GM23338 (cell line): Measurements from ENCODE around the gene PLAAT2. TPM values are rescaled to one million over a fixed set of nuclear protein-coding genes. Genes with fewer than 3 reads are reported as not detected.

Experiments
- ATAC-seq: fragments of 200-7000 bp; cut with Tn5 transposase; 3 replicates; pipeline ENCODE4 v1.9.1; 2020
- DNase-seq: peaks from one replicate; pipeline ENCODE4 v3.0.0-alpha.2; 2015; ENCODE audit warnings: low spot score
- H2AFZ ChIP-seq: fragments of 200-600 bp; sonication (generic); 2 replicates; pipeline ENCODE4 v1.8.0; 2016; ENCODE audit warnings: antibody characterized with exemption, mild to moderate bottlenecking, moderate library complexity
- H3F3A ChIP-seq: fragments of 200-600 bp; sonication (generic); replicated peaks from 2 replicates; pipeline ENCODE4 v1.8.0; 2017; ENCODE audit warnings: antibody characterized with exemption, mixed run types, low read depth
- H3K27ac ChIP-seq: fragments of 200-600 bp; sonication (generic); 2 replicates; pipeline ENCODE4 v1.6.1; 2016; ENCODE audit warnings: low read depth
- H3K27me3 ChIP-seq: fragments of 200-600 bp; sonication (generic); 2 replicates; pipeline ENCODE4 v1.8.0; 2016; ENCODE audit warnings: mild to moderate bottlenecking, mixed run types, moderate library complexity; ENCODE audit not compliant: insufficient read depth
- H3K36me3 ChIP-seq: fragments of 200-600 bp; sonication (generic); 2 replicates; pipeline ENCODE4 v1.8.0; 2016; ENCODE audit warnings: mild to moderate bottlenecking; ENCODE audit not compliant: insufficient read depth
- H3K4me1 ChIP-seq: fragments of 200-600 bp; sonication (generic); 2 replicates; pipeline ENCODE4 v1.8.0; 2016; ENCODE audit warnings: mild to moderate bottlenecking, moderate library complexity; ENCODE audit not compliant: insufficient read depth
- H3K4me2 ChIP-seq: fragments of 200-600 bp; sonication (generic); 2 replicates; pipeline ENCODE4 v1.7.1; 2017; ENCODE audit warnings: mixed run types
- H3K4me3 ChIP-seq: fragments of 200-600 bp; sonication (generic); 2 replicates; pipeline ENCODE4 v1.6.1; 2016; ENCODE audit warnings: mixed run types
- H3K79me2 ChIP-seq: fragments of 200-600 bp; sonication (generic); replicated peaks from 2 replicates; pipeline ENCODE4 v1.8.0; 2017; ENCODE audit warnings: mild to moderate bottlenecking; ENCODE audit not compliant: insufficient read depth
- H3K9me2 ChIP-seq: fragments of 200-600 bp; sonication (generic); 2 replicates; pipeline ENCODE4 v1.8.0; 2017; ENCODE audit not compliant: insufficient read depth
- H4K20me1 ChIP-seq: fragments of 200-600 bp; sonication (generic); replicated peaks from 2 replicates; pipeline ENCODE4 v1.8.0; 2017; ENCODE audit warnings: mild to moderate bottlenecking; ENCODE audit not compliant: insufficient read depth
- H3K27ac Mint-ChIP-seq: 2 replicates; pipeline ENCODE4 v1.8.0; 2020; ENCODE audit warnings: inconsistent platforms, mild to moderate bottlenecking, moderate library complexity, mixed read lengths
- H3K27me3 Mint-ChIP-seq: 3 replicates; pipeline ENCODE4 v1.8.0; 2022; ENCODE audit warnings: low read depth, mild to moderate bottlenecking, moderate library complexity, mixed read lengths, inconsistent platforms; ENCODE audit not compliant: insufficient read depth, poor library complexity
- H3K36me3 Mint-ChIP-seq: 3 replicates; pipeline ENCODE4 v1.8.0; 2021; ENCODE audit warnings: low read depth, mild to moderate bottlenecking, inconsistent platforms, moderate library complexity, mixed read lengths
- H3K4me1 Mint-ChIP-seq: 3 replicates; pipeline ENCODE4 v1.8.0; 2020; ENCODE audit warnings: mild to moderate bottlenecking, inconsistent platforms, mixed read lengths
- H3K4me3 Mint-ChIP-seq: 3 replicates; pipeline ENCODE4 v1.8.0; 2021; ENCODE audit warnings: moderate library complexity, mild to moderate bottlenecking, inconsistent platforms, mixed read lengths
- H3K9me3 Mint-ChIP-seq: 3 replicates; pipeline ENCODE4 v1.8.0; 2020; ENCODE audit warnings: moderate library complexity, mild to moderate bottlenecking, inconsistent platforms, mixed read lengths
- CREB1 ChIP-seq: fragments of 250-450 bp; sonication (Bioruptor Pico); IDR thresholded peaks from 2 replicates; pipeline ENCODE4 v1.5.0; 2020; ENCODE audit warnings: low read depth, mild to moderate bottlenecking, moderate library complexity
- CTCF ChIP-seq, 2 experiments: fragments of 200-600 bp in 1 of 2; sonication (generic) in 1 of 2; conservative IDR thresholded peaks; 2 replicates each; pipeline versions ENCODE4 v1.5.1 to v1.6.1; 2016 to 2017; ENCODE audit warnings: antibody characterized with exemption in 2 of 2, low read depth in 2 of 2, mild to moderate bottlenecking in 2 of 2, moderate library complexity in 1 of 2
- ETS1 ChIP-seq: IDR thresholded peaks from 2 replicates; pipeline ENCODE4 v1.6.1; 2016; ENCODE audit warnings: antibody characterized with exemption
- EZH2 ChIP-seq: fragments of 200-600 bp; sonication (generic); IDR thresholded peaks from one replicate; pipeline ENCODE4 v1.8.0; 2017; ENCODE audit warnings: antibody characterized with exemption, mild to moderate bottlenecking, low read depth; ENCODE audit not compliant: unreplicated experiment
- EZH2phosphoT487 ChIP-seq: fragments of 200-600 bp; sonication (generic); IDR thresholded peaks from one replicate; pipeline ENCODE4 v1.8.1; 2018; ENCODE audit warnings: antibody characterized with exemption; ENCODE audit not compliant: unreplicated experiment
- JUNB ChIP-seq: IDR thresholded peaks from one replicate; pipeline ENCODE4 v1.6.1; 2016; ENCODE audit warnings: antibody characterized with exemption; ENCODE audit not compliant: unreplicated experiment
- NANOG ChIP-seq: IDR thresholded peaks from 2 replicates; pipeline ENCODE4 v1.6.1; 2016; ENCODE audit warnings: antibody characterized with exemption, borderline replicate concordance
- POLR2AphosphoS5 ChIP-seq: IDR thresholded peaks from 2 replicates; pipeline ENCODE4 v1.6.1; 2016; ENCODE audit warnings: antibody characterized with exemption, low read depth
- REST ChIP-seq: IDR thresholded peaks from one replicate; pipeline ENCODE4 v1.6.1; 2018; ENCODE audit warnings: antibody characterized with exemption; ENCODE audit not compliant: unreplicated experiment
- STAT1 ChIP-seq: IDR thresholded peaks from one replicate; pipeline ENCODE4 v1.6.1; 2016; ENCODE audit warnings: antibody characterized with exemption; ENCODE audit not compliant: unreplicated experiment
- ZNF114 ChIP-seq: fragments of 250-450 bp; sonication (Bioruptor Pico); IDR thresholded peaks from 2 replicates; pipeline ENCODE4 v1.5.0; 2020; ENCODE audit warnings: mild to moderate bottlenecking, moderate library complexity
- ZNF331 ChIP-seq: fragments of 250-450 bp; sonication (Bioruptor Pico); IDR thresholded peaks from 2 replicates; pipeline ENCODE4 v1.5.0; 2020; ENCODE audit warnings: low read depth, mild to moderate bottlenecking, moderate library complexity
- ZNF462 ChIP-seq: fragments of 250-450 bp; sonication (Bioruptor Pico); IDR thresholded peaks from 2 replicates; pipeline ENCODE4 v1.5.0; 2020; ENCODE audit warnings: mild to moderate bottlenecking, moderate library complexity
- polyA plus RNA-seq: library from polyadenylated mRNA; unstranded; fragments of >200 nt; fragmentation: Nextera tagmentation; extraction: Ambion mirVana; gene quantifications from 2 replicates; pipeline ENCODE4 v1.2.1, GENCODE V29; 2016
- total RNA-seq: library from RNA; depleted of rRNA; stranded (reverse); fragments of >200 nt; shearing (Covaris generic); gene quantifications from 2 replicates; pipeline ENCODE4 v1.2.3, GENCODE V29; 2014

Gene PLAAT2
- total and polyA plus RNA-seq, 2 experiments from 2014 or later: 0.66 to 0.78 TPM

- no peaks in the 10 kb centered on the region for H3K79me2 ChIP-seq
- H3K9me3 Mint-ChIP-seq: peaks cover 8% of the 10 kb centered on the region; the same call in 2 of the 3 replicates
- ATAC-seq (no peak), DNase-seq (no peak)
- no peaks in the 10 kb centered on the region for H3K27me3 ChIP-seq
- peaks cover 10% of the 10 kb centered on the region; the same call in 1 of the 3 replicates for H3K36me3 Mint-ChIP-seq
- H3K27ac Mint-ChIP-seq: no peak overlapping the region
- no peak overlapping the region for H3K27ac ChIP-seq
- no peaks in the 10 kb centered on the region for H3K36me3 ChIP-seq
- H3F3A ChIP-seq: no peaks in the 10 kb centered on the region; the same call in 1 of the 2 replicates
- H4K20me1 ChIP-seq: no peaks in the 10 kb centered on the region
- no peak overlapping the region for H3K4me3 ChIP-seq
- H2AFZ ChIP-seq: no peak overlapping the region
- TF ChIP-seq ZNF331 (CRISPR knock-in tag): no peak
- no peak for TF ChIP-seq EZH2phosphoT487
- TF ChIP-seq ZNF114: no peak
- TF ChIP-seq CTCF (conservative IDR thresholded peaks at IDR 0.05; ENCODE audit: low read depth in 2 of 2): no peak
- TF ChIP-seq EZH2: no peak
- TF ChIP-seq CREB1 (CRISPR knock-in tag): no peak
- TF ChIP-seq ETS1: no peak
- TF ChIP-seq NANOG: no peak
- TF ChIP-seq ZNF462 (CRISPR knock-in tag): no peak
- TF ChIP-seq STAT1: no peak
- no peak for TF ChIP-seq JUNB
- no peak for TF ChIP-seq REST
- no peak for TF ChIP-seq POLR2AphosphoS5
- H3K9me2 ChIP-seq: peaks cover 9% of the 10 kb centered on the region; the same call in 1 of the 2 replicates
- H3K4me3 Mint-ChIP-seq: no peak overlapping the region
- no peak overlapping the region for H3K4me2 ChIP-seq
- peaks cover 48% of the 10 kb centered on the region for H3K4me1 Mint-ChIP-seq
- H3K27me3 Mint-ChIP-seq: peaks cover 11% of the 10 kb centered on the region
- H3K4me1 ChIP-seq: peaks cover 26% of the 10 kb centered on the region
Measured at GRCh38 chr11:63507511-63507910, 55.7 kb downstream of the PLAAT2 start.
